Right ventricle myocardium superior (tissue), 1 donor: Measurements from ENCODE around the gene IL13RA1. TPM values are rescaled to one million over a fixed set of nuclear protein-coding genes. Genes with fewer than 3 reads are reported as not detected.

Experiments used
- total RNA-seq: library from RNA; stranded (reverse); fragmentation: NEBNext Ultra II Directional; extraction: Animal tissue kit (Norgen Biotek cat#: 25700); gene quantifications from one replicate; pipeline ENCODE4 v1.2.1, GENCODE V29; 2021
- donor health status: DM: no; HTN: yes; CAD: no; lungs with severe emphysema.

Gene IL13RA1
- total RNA-seq, 1 donor from 2014 or later: 16.8 TPM

Other genes starting within 250 kb of the IL13RA1 start
- 4.2 TPM for gene DOCK11, start 231.8 kb upstream of the IL13RA1 start, total RNA-seq
- gene ZCCHC12, start 96.2 kb downstream of the IL13RA1 start, total RNA-seq: not detected
- gene LONRF3, start 247.0 kb downstream of the IL13RA1 start, total RNA-seq: 2.9 TPM